DOHH2 (cell line): ENCODE measurements around the gene BGN.

ENCODE experiments used
- H3F3A ChIP-seq: fragments of 200-600 bp; sonication (generic), shearing (Covaris generic); 2 replicates; pipeline ENCODE4 v1.6.0; 2016; ENCODE audit warnings: antibody characterized with exemption, mild to moderate bottlenecking; ENCODE audit not compliant: control insufficient read depth, insufficient read depth
- H3K27ac ChIP-seq: fragments of 200-600 bp; sonication (generic); 2 replicates; pipeline ENCODE4 v1.5.1; 2014; ENCODE audit warnings: low read depth, mild to moderate bottlenecking, low read length, moderate library complexity
- H3K27me3 ChIP-seq: fragments of 200-600 bp; sonication (generic); 2 replicates; pipeline ENCODE4 v1.6.1; 2014; ENCODE audit warnings: mild to moderate bottlenecking, low read length, mixed read lengths; ENCODE audit not compliant: control insufficient read depth
- H3K36me3 ChIP-seq: fragments of 200-600 bp; sonication (generic); 2 replicates; pipeline ENCODE4 v1.6.1; 2014; ENCODE audit warnings: mild to moderate bottlenecking, low read length, moderate library complexity, mixed read lengths; ENCODE audit not compliant: control insufficient read depth
- H3K4me1 ChIP-seq: fragments of 200-600 bp; sonication (generic); 2 replicates; pipeline ENCODE4 v1.6.1; 2014; ENCODE audit warnings: mild to moderate bottlenecking, low read length, mixed read lengths; ENCODE audit not compliant: control insufficient read depth
- H3K4me2 ChIP-seq: fragments of 200-600 bp; sonication (generic); 2 replicates; pipeline ENCODE4 v1.6.0; 2014; ENCODE audit warnings: mild to moderate bottlenecking, low read length, moderate library complexity
- H3K4me3 ChIP-seq: fragments of 200-600 bp; sonication (generic); 2 replicates; pipeline ENCODE4 v1.5.1; 2014; ENCODE audit warnings: mild to moderate bottlenecking, low read length, mixed read lengths
- H3K79me2 ChIP-seq: fragments of 200-600 bp; sonication (generic); 2 replicates; pipeline ENCODE4 v1.6.1; 2014; ENCODE audit warnings: mild to moderate bottlenecking, low read length, mixed read lengths; ENCODE audit not compliant: control insufficient read depth
- H3K9me2 ChIP-seq: fragments of 200-600 bp; sonication (generic); replicated peaks from 2 replicates; pipeline ENCODE4 v1.6.1; 2014; ENCODE audit warnings: mild to moderate bottlenecking, low read length, mixed read lengths; ENCODE audit not compliant: control insufficient read depth
- H3K9me3 ChIP-seq: fragments of 200-600 bp; sonication (generic); 2 replicates; pipeline ENCODE4 v1.6.1; 2014; ENCODE audit warnings: antibody characterized with exemption, low read length, mixed read lengths; ENCODE audit not compliant: control insufficient read depth, insufficient read depth
- H4K20me1 ChIP-seq: fragments of 200-600 bp; sonication (generic); 2 replicates; pipeline ENCODE4 v1.6.0; 2014; ENCODE audit warnings: low read depth, mild to moderate bottlenecking, antibody characterized with exemption, low read length, moderate library complexity; ENCODE audit not compliant: control insufficient read depth, insufficient read depth
- EZH2phosphoT487 ChIP-seq: fragments of 200-600 bp; sonication (generic); IDR thresholded peaks from 2 replicates; pipeline ENCODE4 v1.6.1; 2017; ENCODE audit warnings: borderline replicate concordance, mild to moderate bottlenecking, antibody characterized with exemption, low read length, moderate library complexity, mixed read lengths
- TF ChIP-seq, protein P1 (sequence below): fragments of 200-600 bp; sonication (generic); IDR thresholded peaks from one replicate; pipeline ENCODE4 v1.5.1; 2014; ENCODE audit warnings: antibody characterized with exemption, mild to moderate bottlenecking, low read depth, low read length; ENCODE audit not compliant: poor library complexity, severe bottlenecking

The BGN gene

DNA sequence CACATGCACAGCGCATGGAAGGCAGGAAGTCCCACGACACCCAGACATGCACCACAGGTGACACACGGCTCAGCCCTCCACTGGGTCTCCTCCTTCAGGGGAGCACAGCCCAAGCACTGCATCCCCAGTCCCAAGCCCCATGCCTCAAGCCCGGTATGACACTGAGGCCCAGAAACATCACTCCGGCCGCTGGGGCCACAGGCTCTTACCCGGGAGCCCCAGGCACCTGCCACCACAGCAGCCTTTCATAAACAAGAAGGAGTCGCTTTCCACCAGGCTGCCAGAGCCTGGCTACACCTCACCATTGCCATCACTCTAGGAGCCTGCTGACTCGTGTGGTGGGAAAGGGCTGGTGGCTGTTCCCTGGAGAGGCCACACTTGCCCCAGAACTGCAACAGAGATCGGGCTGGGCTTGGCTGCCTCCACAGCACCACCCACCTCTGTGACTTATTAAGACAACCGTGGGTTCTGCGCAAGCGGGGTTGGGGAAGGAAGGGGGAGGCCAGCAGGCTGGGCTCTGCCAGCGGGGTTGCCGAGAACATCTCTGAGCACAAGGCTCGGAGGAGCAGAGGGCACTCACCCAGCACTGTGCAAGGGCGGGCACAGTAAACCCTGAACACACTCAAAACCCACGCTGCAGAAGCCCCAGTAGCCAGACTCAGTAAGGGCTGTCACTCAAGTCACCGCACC, 28.9 kb upstream of the BGN start:
- Histone ChIP-seq H3K4me2 (no peak overlapping the region), H3K9me2 (no peaks in the 10 kb centered on the region), H4K20me1 (no peaks in the 10 kb centered on the region), H3K4me3 (no peak overlapping the region), H3F3A (no peaks in the 10 kb centered on the region), H3K27ac (no peak overlapping the region), H3K36me3 (peaks cover 12% of the 10 kb centered on the region), H3K27me3 (no peaks in the 10 kb centered on the region), H3K9me3 (no peaks in the 10 kb centered on the region), H3K4me1 (no peaks in the 10 kb centered on the region), H3K79me2 (peaks cover 40% of the 10 kb centered on the region)
- no peak for TF ChIP-seq EZH2phosphoT487
- TF ChIP-seq, protein P1, sequence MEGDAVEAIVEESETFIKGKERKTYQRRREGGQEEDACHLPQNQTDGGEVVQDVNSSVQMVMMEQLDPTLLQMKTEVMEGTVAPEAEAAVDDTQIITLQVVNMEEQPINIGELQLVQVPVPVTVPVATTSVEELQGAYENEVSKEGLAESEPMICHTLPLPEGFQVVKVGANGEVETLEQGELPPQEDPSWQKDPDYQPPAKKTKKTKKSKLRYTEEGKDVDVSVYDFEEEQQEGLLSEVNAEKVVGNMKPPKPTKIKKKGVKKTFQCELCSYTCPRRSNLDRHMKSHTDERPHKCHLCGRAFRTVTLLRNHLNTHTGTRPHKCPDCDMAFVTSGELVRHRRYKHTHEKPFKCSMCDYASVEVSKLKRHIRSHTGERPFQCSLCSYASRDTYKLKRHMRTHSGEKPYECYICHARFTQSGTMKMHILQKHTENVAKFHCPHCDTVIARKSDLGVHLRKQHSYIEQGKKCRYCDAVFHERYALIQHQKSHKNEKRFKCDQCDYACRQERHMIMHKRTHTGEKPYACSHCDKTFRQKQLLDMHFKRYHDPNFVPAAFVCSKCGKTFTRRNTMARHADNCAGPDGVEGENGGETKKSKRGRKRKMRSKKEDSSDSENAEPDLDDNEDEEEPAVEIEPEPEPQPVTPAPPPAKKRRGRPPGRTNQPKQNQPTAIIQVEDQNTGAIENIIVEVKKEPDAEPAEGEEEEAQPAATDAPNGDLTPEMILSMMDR = no peak

DNA sequence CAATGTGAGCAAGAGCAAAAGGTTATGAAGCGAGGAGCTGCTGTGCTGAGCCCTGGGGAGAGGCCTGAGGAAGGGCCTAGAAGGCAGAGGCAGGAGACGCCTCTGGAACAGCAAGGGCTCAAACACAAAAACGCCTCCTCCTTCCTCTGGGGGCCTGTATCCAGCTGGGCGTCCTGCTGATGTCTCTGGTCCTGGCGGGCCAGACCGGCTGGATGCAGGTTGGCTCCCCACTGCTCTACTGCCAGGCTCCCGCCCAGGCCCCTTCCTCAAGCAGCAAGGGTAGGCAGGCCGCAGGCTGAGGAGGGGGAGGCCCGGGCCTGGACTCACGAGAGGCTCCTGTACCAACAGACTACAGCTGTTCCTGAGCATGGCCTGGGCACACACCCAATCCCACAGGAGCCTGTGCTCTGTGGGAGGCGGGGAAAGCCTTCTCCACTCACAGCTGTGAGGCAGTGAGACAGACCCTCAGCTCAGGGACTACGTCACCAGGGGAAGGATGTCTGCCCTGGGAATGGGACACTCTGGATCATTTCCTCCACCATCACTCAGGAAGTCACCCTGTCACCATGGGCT, 26.7 kb upstream of the BGN start:
- Histone ChIP-seq H3K9me3 (no peaks in the 10 kb centered on the region), H3K36me3 (peaks cover 10% of the 10 kb centered on the region), H3K79me2 (peaks cover 40% of the 10 kb centered on the region), H3K4me3 (no peak overlapping the region), H3K27ac (no peak overlapping the region), H3K9me2 (no peaks in the 10 kb centered on the region), H3K4me2 (no peak overlapping the region), H3K27me3 (no peaks in the 10 kb centered on the region), H4K20me1 (no peaks in the 10 kb centered on the region), H3F3A (no peaks in the 10 kb centered on the region), H3K4me1 (peaks cover 3% of the 10 kb centered on the region; the same call in 1 of the 2 replicates)
- TF ChIP-seq, protein P1 = no peak
- no peak for TF ChIP-seq EZH2phosphoT487

- H3K27me3 ChIP-seq = no peaks in the 10 kb centered on the region
- H3K4me3 ChIP-seq = peak overlapping the region; percentile 92
- no peak overlapping the region for H3K27ac ChIP-seq
- H4K20me1 ChIP-seq = no peaks in the 10 kb centered on the region
- peaks cover 40% of the 10 kb centered on the region for H3K79me2 ChIP-seq
- peaks cover 10% of the 10 kb centered on the region for H3K36me3 ChIP-seq
- H3K9me2 ChIP-seq = no peaks in the 10 kb centered on the region
- peaks cover 7% of the 10 kb centered on the region for H3K4me1 ChIP-seq
- peak overlapping the region; percentile 74 for H3K4me2 ChIP-seq
- TF ChIP-seq EZH2phosphoT487 = no peak
- TF ChIP-seq, protein P1 = no peak
- H3F3A ChIP-seq = no peaks in the 10 kb centered on the region
- H3K9me3 ChIP-seq = no peaks in the 10 kb centered on the region
These were observed 24.9 kb upstream of the BGN start for GRCh38 chrX:153469811-153470410.
